ENCODE results near the gene RSU1. TPM values are rescaled to one million over a fixed set of nuclear protein-coding genes. Genes with fewer than 3 reads are reported as not detected.

Gene RSU1
- total and polyA plus RNA-seq, 10 of the 15 experiments (the other 5 are each of a cell fraction or from before 2014, with no cell fraction given) = 49.2 to 139 (median 81.3) TPM

GRCh38 chr10:16761300-16761699, 55.9 kb downstream of the RSU1 start:
- WGBS (ENCODE audit: insufficient coverage, insufficient replicate concordance, low lambda C conversion rate, missing lambda C conversion rate) = 98% methylated on average over 8 of the region's 8 CpGs
- no peak for FAIRE-seq
- no peak overlapping the region for H2AFZ ChIP-seq (ENCODE audit: control insufficient read depth, low read depth, low read length)

More at GRCh38 chr10:16761300-16761699, 55.9 kb downstream of the RSU1 start:
- no peaks in the 10 kb centered on the region for H3K79me2 ChIP-seq (ENCODE audit: control insufficient read depth, insufficient read depth, low read length)
- intact Hi-C loops (cut with micrococcal nuclease; ENCODE audit: unreplicated experiment) (no loop called here), in situ Hi-C loops (cut with MboI) (no loop called here)
- SMC1A ChIA-PET (ENCODE audit: uncharacterized antibody, unreplicated experiment) = interaction anchor here (1.0 to 2.4 kb wide), 2 partner anchors 10 to 16 kb away, joined by 4 to 6 read pairs; no protein-coding TSS in a partner anchor
- CTCF ChIA-PET = interaction anchor here (1.0 to 1.8 kb wide), 2 partner anchors 15 to 48 kb away, joined by 3 to 4 read pairs; no protein-coding TSS in a partner anchor
- no peak overlapping the region for H3K27ac ChIP-seq (ENCODE audit: control insufficient read depth, insufficient read depth)
- H4K20me1 ChIP-seq (ENCODE audit: control insufficient read depth, insufficient read depth) = no peaks in the 10 kb centered on the region
- peaks cover 7% of the 10 kb centered on the region for H3K4me1 ChIP-seq (ENCODE audit: control insufficient read depth, insufficient read depth, low read length)
- H3K9ac ChIP-seq (ENCODE audit: control insufficient read depth, insufficient read depth, low read length) = no peak overlapping the region
- H3K4me3 ChIP-seq = no peak overlapping the region
- H3K9me3 ChIP-seq (replicated peaks; ENCODE audit: control insufficient read depth, insufficient read depth, low read length) = no peaks in the 10 kb centered on the region
- no peak overlapping the region for H3K4me2 ChIP-seq (ENCODE audit: control insufficient read depth, insufficient read depth)
- ATAC-seq = no peak
- POLR2A ChIA-PET = no interaction called here
- TF ChIP-seq IRF5 (IDR thresholded peaks at IDR 0.05; ENCODE audit: borderline replicate concordance) (no peak), MEF2A (IDR thresholded peaks at IDR 0.05; ENCODE audit: insufficient read depth, low read depth, low read length) (no peak), SP1 (IDR thresholded peaks at IDR 0.05; ENCODE audit: low read depth, low read length) (no peak), BCL11A (IDR thresholded peaks at IDR 0.05; ENCODE audit: low read depth, low read length) (no peak), RFX5 (IDR thresholded peaks at IDR 0.05; ENCODE audit: low read depth, low read length) (no peak), MYC (IDR thresholded peaks at IDR 0.05; ENCODE audit: insufficient read depth, insufficient read length, insufficient replicate concordance, low read length, severe bottlenecking) (no peak), USF1 (IDR thresholded peaks at IDR 0.05; ENCODE audit: borderline replicate concordance, extremely low read length, insufficient read depth, low read depth, low read length) (no peak), HDAC6 (IDR thresholded peaks at IDR 0.05; ENCODE audit: unreplicated experiment) (no peak), BHLHE40 (IDR thresholded peaks at IDR 0.05; ENCODE audit: borderline replicate concordance in 1 of 2, low read depth in 2 of 2, low read length in 1 of 2) (no peak)
- H3K36me3 ChIP-seq (ENCODE audit: control insufficient read depth in 2 of 2, insufficient read depth in 2 of 2, low read length in 1 of 2) = no peaks in the 10 kb centered on the region; a peak in 1 of 4 replicates
- no peaks in the 10 kb centered on the region for H3K27me3 ChIP-seq (replicated peaks in 1 of 2; ENCODE audit: control insufficient read depth in 2 of 2, insufficient read depth in 2 of 2, low read length in 1 of 2)
- RAD21 ChIA-PET (ENCODE audit: unreplicated experiment) = no interaction called here
- BruUV-seq (replicated peaks) = no TSS peak
- no peak for DNase-seq (ENCODE audit: low read depth, low spot score)
